NT2/D1 (cell line): ENCODE results near the gene CEP112.

Experiments used
- DNase-seq: peaks from one replicate; pipeline ENCODE4 v3.0.0-alpha.2; 2011; ENCODE audit warnings: low read depth, low spot score
- H3K27me3 ChIP-seq: 2 replicates; pipeline ENCODE4 v1.6.0; 2011; ENCODE audit warnings: mild to moderate bottlenecking; ENCODE audit not compliant: insufficient read length, insufficient read depth
- H3K36me3 ChIP-seq: 2 replicates; pipeline ENCODE4 v1.6.1; 2011; ENCODE audit warnings: mild to moderate bottlenecking, low read length, mixed read lengths; ENCODE audit not compliant: insufficient read depth, insufficient read length
- H3K4me1 ChIP-seq: 2 replicates; pipeline ENCODE4 v1.5.1; 2011; ENCODE audit not compliant: insufficient read depth, insufficient read length
- H3K4me3 ChIP-seq: 2 replicates; pipeline ENCODE4 v1.5.1; 2011; ENCODE audit warnings: low read depth; ENCODE audit not compliant: insufficient read length
- H3K9ac ChIP-seq: 2 replicates; pipeline ENCODE4 v1.6.0; 2011; ENCODE audit warnings: low read depth; ENCODE audit not compliant: insufficient read length
- H3K9me3 ChIP-seq: 2 replicates; pipeline ENCODE4 v1.5.1; 2011; ENCODE audit warnings: mild to moderate bottlenecking, low read length; ENCODE audit not compliant: insufficient read depth
- SUZ12 ChIP-seq: IDR thresholded peaks from 2 replicates; pipeline ENCODE4 v1.6.1; 2011; ENCODE audit not compliant: insufficient read length, insufficient read depth; ENCODE audit errors: extremely low read depth
- YY1 ChIP-seq: IDR thresholded peaks from 2 replicates; pipeline ENCODE4 v1.6.1; 2011; ENCODE audit not compliant: insufficient read length, insufficient read depth
- ZNF274 ChIP-seq: IDR thresholded peaks from 2 replicates; pipeline ENCODE4 v1.6.1; 2011; ENCODE audit warnings: mild to moderate bottlenecking, low read depth, low read length

The CEP112 gene

GRCh38 chr17:65967372-65967771 is 224.6 kb downstream of the CEP112 start:
- peaks cover 26% of the 10 kb centered on the region for H3K9me3 ChIP-seq
- no peak for DNase-seq
- no peak for TF ChIP-seq SUZ12
- TF ChIP-seq YY1 = no peak
- TF ChIP-seq ZNF274 = no peak
- H3K9ac ChIP-seq = no peak overlapping the region
- H3K36me3 ChIP-seq = no peaks in the 10 kb centered on the region
- H3K4me1 ChIP-seq = no peaks in the 10 kb centered on the region
- no peaks in the 10 kb centered on the region for H3K27me3 ChIP-seq
- no peak overlapping the region for H3K4me3 ChIP-seq

GRCh38 chr17:65966072-65966695 is 225.7 kb downstream of the CEP112 start:
- Histone ChIP-seq H3K4me1 (no peaks in the 10 kb centered on the region), H3K9me3 (peaks cover 20% of the 10 kb centered on the region), H3K36me3 (no peaks in the 10 kb centered on the region), H3K4me3 (no peak overlapping the region), H3K9ac (no peak overlapping the region), H3K27me3 (no peaks in the 10 kb centered on the region)
- TF ChIP-seq ZNF274 (no peak), SUZ12 (no peak), YY1 (no peak)
- no peak for DNase-seq

- DNase-seq = no peak
Measured at GRCh38 chr17:65963179-65963578, 228.8 kb downstream of the CEP112 start.

DNA sequence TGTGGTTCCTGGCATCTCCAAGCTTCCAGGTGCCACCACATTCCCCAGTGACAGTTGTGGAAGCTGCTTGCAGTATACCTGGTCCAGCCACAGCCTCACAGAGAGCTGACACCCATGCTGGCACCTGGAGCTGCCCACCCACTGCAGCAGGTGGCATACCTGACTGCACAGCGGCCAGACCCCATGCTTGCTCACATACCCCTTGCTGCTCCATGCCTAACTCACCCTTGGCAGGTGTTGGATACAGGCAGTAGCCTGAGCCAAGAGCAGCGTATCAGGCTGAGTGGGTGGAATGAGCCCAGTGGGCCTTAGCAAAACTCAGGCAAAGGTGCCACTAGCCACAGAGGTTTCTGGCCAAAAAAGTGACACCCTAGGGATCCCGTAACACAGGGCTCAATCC is 232.3 kb downstream of the CEP112 start:
- Histone ChIP-seq H3K4me1 (no peaks in the 10 kb centered on the region), H3K9ac (no peak overlapping the region), H3K4me3 (no peak overlapping the region), H3K27me3 (no peaks in the 10 kb centered on the region), H3K36me3 (peaks cover 4% of the 10 kb centered on the region), H3K9me3 (peaks cover 23% of the 10 kb centered on the region)
- TF ChIP-seq SUZ12 (no peak), ZNF274 (no peak), YY1 (no peak)
- no peak for DNase-seq

More at GRCh38 chr17:65963179-65963578, 228.8 kb downstream of the CEP112 start:
- no peaks in the 10 kb centered on the region for H3K27me3 ChIP-seq
- H3K4me3 ChIP-seq = no peak overlapping the region
- H3K9ac ChIP-seq = no peak overlapping the region
- peaks cover 17% of the 10 kb centered on the region for H3K9me3 ChIP-seq
- peaks cover 4% of the 10 kb centered on the region for H3K36me3 ChIP-seq
- no peaks in the 10 kb centered on the region for H3K4me1 ChIP-seq
- TF ChIP-seq ZNF274 (no peak), YY1 (no peak), SUZ12 (no peak)

DNA sequence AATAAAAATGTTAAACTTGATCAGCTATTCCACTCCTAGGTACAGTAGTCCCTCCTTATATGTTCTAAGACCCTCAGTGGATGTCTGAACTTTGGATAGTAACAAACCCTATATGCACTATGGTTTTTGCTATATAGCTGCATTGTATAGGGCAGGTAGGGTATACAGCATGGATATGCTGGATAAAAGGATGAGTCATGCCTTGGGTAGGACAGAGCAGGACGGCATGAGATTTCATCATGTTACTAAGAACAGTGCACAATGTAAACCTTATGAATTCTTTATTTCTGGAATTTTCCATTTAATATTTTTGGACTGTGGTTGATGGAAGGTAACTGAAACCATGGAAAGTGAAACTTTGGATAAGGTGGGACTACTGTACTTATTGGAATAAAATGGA is 235.1 kb downstream of the CEP112 start:
- no peak for DNase-seq
- H3K27me3 ChIP-seq = no peaks in the 10 kb centered on the region
- peaks cover 4% of the 10 kb centered on the region for H3K36me3 ChIP-seq
- H3K9me3 ChIP-seq = peaks cover 31% of the 10 kb centered on the region
- H3K9ac ChIP-seq = no peak overlapping the region
- TF ChIP-seq YY1 = no peak
- no peak for TF ChIP-seq SUZ12
- TF ChIP-seq ZNF274 = no peak
- no peak overlapping the region for H3K4me3 ChIP-seq
- peaks cover 4% of the 10 kb centered on the region for H3K4me1 ChIP-seq

DNA sequence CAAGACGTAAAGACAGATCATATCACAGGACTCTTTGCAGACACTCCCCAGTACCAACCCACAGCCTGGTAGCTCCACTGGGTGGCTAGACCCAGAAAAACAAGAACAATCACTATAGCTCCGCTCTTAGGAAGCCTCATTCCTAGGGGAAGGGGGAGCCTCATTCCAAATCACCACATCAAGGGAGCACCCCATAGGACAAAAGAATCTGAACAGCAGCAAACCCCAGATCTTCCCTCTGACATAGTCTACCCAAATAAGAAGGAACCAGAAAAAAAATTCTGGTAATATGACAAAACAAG is 237.8 kb downstream of the CEP112 start:
- Histone ChIP-seq H3K27me3 (no peaks in the 10 kb centered on the region), H3K36me3 (no peaks in the 10 kb centered on the region), H3K4me3 (no peak overlapping the region), H3K9ac (no peak overlapping the region), H3K9me3 (peaks cover 24% of the 10 kb centered on the region), H3K4me1 (peaks cover 4% of the 10 kb centered on the region)
- TF ChIP-seq YY1 = no peak
- no peak for TF ChIP-seq ZNF274
- no peak for TF ChIP-seq SUZ12
- no peak for DNase-seq

DNA sequence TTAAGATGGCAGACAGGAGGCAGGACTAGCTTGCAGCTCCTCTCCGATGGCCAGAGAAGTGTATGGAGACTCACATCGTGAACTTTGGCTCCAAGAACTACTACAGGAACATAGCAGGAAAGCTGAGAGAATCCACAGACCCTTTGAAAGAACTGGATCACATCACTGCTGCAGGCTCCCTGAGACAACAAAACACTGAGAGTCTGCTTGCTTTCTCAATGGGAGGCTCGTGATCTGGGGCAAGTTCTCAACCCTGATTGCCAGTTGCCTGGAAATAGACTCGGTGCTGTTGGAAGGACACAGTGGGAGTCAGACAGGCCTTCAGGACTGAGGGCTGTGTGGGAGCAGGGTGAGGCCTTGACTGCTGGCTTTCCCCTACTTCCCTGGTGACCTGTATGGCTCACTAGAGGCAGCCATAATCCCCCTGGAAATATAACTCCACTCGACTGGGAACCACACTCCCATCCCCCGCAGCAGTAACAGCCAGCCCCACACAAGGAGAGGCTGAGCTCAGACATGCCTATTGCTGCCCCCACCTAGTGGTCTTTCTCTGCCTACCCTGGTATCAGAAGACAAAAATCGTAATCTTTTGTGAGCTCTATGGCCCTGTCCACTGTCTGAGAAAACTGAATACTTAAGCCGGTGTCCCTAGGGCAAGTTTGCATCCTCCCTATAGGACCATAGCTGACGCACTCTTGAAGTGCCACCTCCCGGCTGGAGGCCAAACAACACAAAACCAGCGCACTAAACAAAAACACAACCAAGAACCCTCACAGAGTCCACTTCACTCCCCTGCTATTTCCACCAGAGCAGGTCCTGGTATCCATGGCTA is 238.4 kb downstream of the CEP112 start:
- Histone ChIP-seq H3K9ac (no peak overlapping the region), H3K4me1 (peaks cover 4% of the 10 kb centered on the region), H3K9me3 (peaks cover 18% of the 10 kb centered on the region), H3K36me3 (no peaks in the 10 kb centered on the region), H3K27me3 (no peaks in the 10 kb centered on the region), H3K4me3 (no peak overlapping the region)
- no peak for DNase-seq
- TF ChIP-seq YY1 = no peak
- no peak for TF ChIP-seq SUZ12
- no peak for TF ChIP-seq ZNF274
